OCI-LY1 (cell line): ENCODE data around the gene MRGPRX2.

Experiments
- H2AFZ ChIP-seq: fragments of 200-600 bp; sonication (generic), shearing (Covaris generic); 2 replicates; pipeline ENCODE4 v1.6.0; 2014; ENCODE audit warnings: antibody characterized with exemption, mild to moderate bottlenecking, low read length
- H3F3A ChIP-seq: fragments of 200-600 bp; sonication (generic), shearing (Covaris generic); 2 replicates; pipeline ENCODE4 v1.6.0; 2014; ENCODE audit warnings: mild to moderate bottlenecking, antibody characterized with exemption, low read length, moderate library complexity; ENCODE audit not compliant: insufficient read depth
- H3K27ac ChIP-seq: fragments of 200-600 bp; sonication (generic); 2 replicates; pipeline ENCODE4 v1.5.1; 2014; ENCODE audit warnings: low read length, mixed run types, mild to moderate bottlenecking, low read depth; ENCODE audit not compliant: poor library complexity, severe bottlenecking
- H3K27me3 ChIP-seq: fragments of 200-600 bp; sonication (generic); 2 replicates; pipeline ENCODE4 v1.6.0; 2014; ENCODE audit warnings: antibody characterized with exemption, mild to moderate bottlenecking, low read length, moderate library complexity; ENCODE audit not compliant: insufficient read depth
- H3K36me3 ChIP-seq: fragments of 200-600 bp; sonication (generic); 2 replicates; pipeline ENCODE4 v1.6.1; 2014; ENCODE audit warnings: mild to moderate bottlenecking, antibody characterized with exemption, low read length, moderate library complexity, mixed read lengths; ENCODE audit not compliant: insufficient read depth
- H3K4me1 ChIP-seq: fragments of 200-600 bp; sonication (generic); 2 replicates; pipeline ENCODE4 v1.5.1; 2014; ENCODE audit warnings: mild to moderate bottlenecking, low read length, moderate library complexity; ENCODE audit not compliant: insufficient read depth, severe bottlenecking
- H3K4me2 ChIP-seq: fragments of 200-600 bp; sonication (generic), shearing (Covaris generic); 2 replicates; pipeline ENCODE4 v1.6.1; 2014; ENCODE audit warnings: low read length
- H3K4me3 ChIP-seq: fragments of 200-600 bp; sonication (generic); 2 replicates; pipeline ENCODE4 v1.5.1; 2014; ENCODE audit warnings: low read length, low read depth, mild to moderate bottlenecking, mixed read lengths; ENCODE audit not compliant: poor library complexity, severe bottlenecking
- H3K79me2 ChIP-seq: fragments of 200-600 bp; shearing (Covaris generic); 2 replicates; pipeline ENCODE4 v1.6.1; 2016; ENCODE audit warnings: mixed run types, low read length, mixed read lengths; ENCODE audit not compliant: insufficient read depth
- H3K9ac ChIP-seq: fragments of 200-600 bp; sonication (generic), shearing (Covaris generic); 2 replicates; pipeline ENCODE4 v1.6.1; 2014; ENCODE audit warnings: mild to moderate bottlenecking, low read length, mixed read lengths
- H3K9me2 ChIP-seq: fragments of 200-600 bp; sonication (generic), shearing (Covaris generic); 2 replicates; pipeline ENCODE4 v1.6.1; 2014; ENCODE audit warnings: low read depth, mild to moderate bottlenecking, low read length, mixed read lengths
- H3K9me3 ChIP-seq: fragments of 200-600 bp; shearing (Covaris generic); 2 replicates; pipeline ENCODE4 v1.6.1; 2014; ENCODE audit warnings: low read length, mixed read lengths
- H4K20me1 ChIP-seq: fragments of 200-600 bp; sonication (generic), shearing (Covaris generic); 2 replicates; pipeline ENCODE4 v1.6.0; 2016; ENCODE audit warnings: mild to moderate bottlenecking, low read length; ENCODE audit not compliant: insufficient read depth
- CTCF ChIP-seq: fragments of 200-600 bp; sonication (generic), shearing (Covaris generic); IDR thresholded peaks from 2 replicates; pipeline ENCODE4 v1.5.1; 2017; ENCODE audit warnings: mild to moderate bottlenecking, antibody characterized with exemption, low read length, moderate library complexity, mixed read lengths
- EZH2 ChIP-seq: fragments of 200-600 bp; sonication (generic), shearing (Covaris generic); IDR thresholded peaks from 2 replicates; pipeline ENCODE4 v1.8.0; 2017; ENCODE audit warnings: borderline replicate concordance, mixed run types, mild to moderate bottlenecking, antibody characterized with exemption, low read length, moderate library complexity, mixed read lengths

The MRGPRX2 gene

GRCh38 chr11:19026862-19027261, 33.7 kb downstream of the MRGPRX2 start:
- Histone ChIP-seq H3K9me3 (no peaks in the 10 kb centered on the region), H3K79me2 (no peaks in the 10 kb centered on the region), H3K9ac (no peak overlapping the region), H3K4me3 (no peak overlapping the region), H3K27ac (no peak overlapping the region), H3K36me3 (no peaks in the 10 kb centered on the region), H3F3A (no peaks in the 10 kb centered on the region), H2AFZ (no peak overlapping the region), H3K27me3 (no peaks in the 10 kb centered on the region), H4K20me1 (no peaks in the 10 kb centered on the region), H3K9me2 (no peaks in the 10 kb centered on the region), H3K4me2 (no peak overlapping the region), H3K4me1 (no peaks in the 10 kb centered on the region)
- TF ChIP-seq EZH2, result no peak
- no peak for TF ChIP-seq CTCF

GRCh38 chr11:19025481-19026406, 34.8 kb downstream of the MRGPRX2 start:
- H4K20me1 ChIP-seq, result no peaks in the 10 kb centered on the region
- H3F3A ChIP-seq, result no peaks in the 10 kb centered on the region
- H3K79me2 ChIP-seq, result no peaks in the 10 kb centered on the region
- no peaks in the 10 kb centered on the region for H3K36me3 ChIP-seq
- H3K4me3 ChIP-seq, result no peak overlapping the region
- H3K27ac ChIP-seq, result no peak overlapping the region
- H3K4me2 ChIP-seq, result no peak overlapping the region
- no peak overlapping the region for H2AFZ ChIP-seq
- TF ChIP-seq CTCF, result no peak
- TF ChIP-seq EZH2, result no peak
- H3K9ac ChIP-seq, result no peak overlapping the region
- H3K9me3 ChIP-seq, result no peaks in the 10 kb centered on the region
- H3K27me3 ChIP-seq, result no peaks in the 10 kb centered on the region
- no peaks in the 10 kb centered on the region for H3K9me2 ChIP-seq
- no peaks in the 10 kb centered on the region for H3K4me1 ChIP-seq

GRCh38 chr11:19020831-19021230, 39.7 kb downstream of the MRGPRX2 start:
- H3K9ac ChIP-seq, result no peak overlapping the region

More at GRCh38 chr11:19020831-19021230, 39.7 kb downstream of the MRGPRX2 start:
- no peak overlapping the region for H3K4me2 ChIP-seq
- H3K27me3 ChIP-seq, result no peaks in the 10 kb centered on the region
- H2AFZ ChIP-seq, result no peak overlapping the region
- H3F3A ChIP-seq, result no peaks in the 10 kb centered on the region
- H3K9me3 ChIP-seq, result no peaks in the 10 kb centered on the region
- no peak overlapping the region for H3K4me3 ChIP-seq
- H4K20me1 ChIP-seq, result no peaks in the 10 kb centered on the region
- TF ChIP-seq CTCF (no peak), EZH2 (no peak)
- no peak overlapping the region for H3K27ac ChIP-seq
- H3K9me2 ChIP-seq, result no peaks in the 10 kb centered on the region
- no peaks in the 10 kb centered on the region for H3K4me1 ChIP-seq
- H3K79me2 ChIP-seq, result no peaks in the 10 kb centered on the region
- H3K36me3 ChIP-seq, result no peaks in the 10 kb centered on the region
